Activated CD4-positive, alpha-beta T cell treated with anti-CD3 and anti-CD28 coated beads, Interleukin-2, amount 10 ng/mL, durations not matched to agents 24 days and 14 days (primary cell): ENCODE data around the gene NODAL. TPM values are rescaled to one million over a fixed set of nuclear protein-coding genes. Genes with fewer than 3 reads are reported as not detected.

ENCODE experiments used
- DNase-seq: peaks from one replicate; pipeline ENCODE4 v3.0.0; 2022
- H3K27ac Mint-ChIP-seq: one replicate; pipeline ENCODE4 v1.8.0; 2022; ENCODE audit warnings: mild to moderate bottlenecking, mixed read lengths
- H3K27me3 Mint-ChIP-seq: one replicate; pipeline ENCODE4 v1.8.0; 2022; ENCODE audit warnings: mixed read lengths
- H3K36me3 Mint-ChIP-seq: one replicate; pipeline ENCODE4 v1.8.0; 2022; ENCODE audit warnings: low read depth, mild to moderate bottlenecking, mixed read lengths
- H3K4me1 Mint-ChIP-seq: one replicate; pipeline ENCODE4 v1.8.0; 2021; ENCODE audit warnings: mixed read lengths
- H3K4me3 Mint-ChIP-seq: one replicate; pipeline ENCODE4 v1.8.0; 2022; ENCODE audit warnings: mild to moderate bottlenecking, moderate library complexity, mixed read lengths
- H3K9me3 Mint-ChIP-seq: one replicate; pipeline ENCODE4 v1.8.0; 2021; ENCODE audit warnings: mixed read lengths
- intact Hi-C: fragments of 100-400 bp; cut with micrococcal nuclease; formaldehyde crosslinking; loops from one replicate; pipeline ENCODE4 v1.15.1; 2023
- total RNA-seq: library from RNA; stranded (reverse); gene quantifications from 2 replicates; pipeline ENCODE4 v1.2.3, GENCODE V29; 2022

The NODAL gene
- total RNA-seq, 1 donor from 2014 or later = not detected

DNA sequence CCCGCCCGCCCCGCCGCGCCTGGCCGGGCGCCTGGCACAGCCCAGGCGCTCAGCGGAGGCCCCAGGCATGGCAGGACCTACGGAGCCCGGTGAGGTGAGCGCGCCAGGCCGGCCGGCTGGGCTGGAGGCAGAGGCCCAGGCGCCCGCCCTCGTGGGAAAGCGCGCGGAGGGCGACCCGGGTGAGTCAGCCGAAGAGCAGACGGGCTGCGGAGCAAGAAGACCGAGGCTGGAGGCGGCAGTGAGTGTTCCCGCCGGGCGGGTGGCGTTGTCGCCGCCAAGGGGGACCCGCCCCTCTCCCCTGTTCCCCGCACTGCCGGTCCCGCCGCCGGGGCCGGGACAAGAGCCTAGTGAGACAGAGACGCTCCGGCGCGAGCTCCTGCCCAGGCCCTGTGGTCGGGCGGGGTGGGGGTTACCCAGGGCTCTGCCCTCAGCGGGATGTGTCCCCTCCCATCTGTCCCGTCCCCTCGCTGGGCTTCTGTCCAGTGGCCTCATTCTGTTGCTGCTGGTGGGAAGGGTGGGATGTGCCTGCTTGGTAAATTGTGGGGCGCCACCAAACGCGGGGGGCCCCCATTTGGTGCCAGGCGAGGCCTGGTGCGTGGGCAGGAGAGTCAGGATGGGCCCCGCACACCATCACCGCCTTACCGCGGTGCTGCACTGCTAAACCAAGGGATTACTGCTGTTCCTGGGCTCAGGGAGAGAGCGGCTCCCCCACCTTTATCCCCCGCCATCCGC lies 17.0 kb upstream of the NODAL start:
- no peak overlapping the region for H3K27ac Mint-ChIP-seq
- DNase-seq = peak; percentile 67
- intact Hi-C loops = no loop called here

DNA sequence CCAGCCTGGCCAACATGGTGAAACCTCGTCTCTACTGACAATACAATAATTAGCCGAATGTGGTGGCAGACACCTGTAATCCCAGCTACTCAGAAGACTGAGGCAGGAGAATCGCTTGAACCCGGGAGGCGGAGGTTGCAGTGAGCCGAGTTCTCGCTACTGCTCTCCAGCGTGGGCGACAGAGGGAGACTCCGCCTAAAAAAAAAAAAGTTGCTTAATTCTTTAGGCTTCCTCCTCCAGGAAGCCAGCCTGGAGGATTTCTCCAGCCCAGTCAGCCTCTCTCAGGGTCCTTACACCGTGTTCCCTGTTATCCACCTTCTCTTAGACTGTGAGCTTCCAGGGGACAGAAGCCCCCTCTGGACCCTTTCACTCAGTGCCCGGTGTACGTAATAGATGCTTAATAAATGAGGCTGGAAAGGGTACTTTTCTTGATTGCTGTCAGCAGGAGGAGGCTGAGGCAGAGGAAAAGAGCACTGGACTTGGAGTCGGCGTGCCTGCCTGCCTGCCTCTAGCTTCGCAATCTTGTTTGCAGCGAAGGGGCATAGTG lies 16.4 kb upstream of the NODAL start:
- intact Hi-C loops = no loop called here
- no peak overlapping the region for H3K4me3 Mint-ChIP-seq

More for the DNA sequence above, 17.0 kb upstream of the NODAL start:
- Mint-ChIP-seq H3K9me3 (no peaks in the 10 kb centered on the region), H3K27me3 (peaks cover 53% of the 10 kb centered on the region), H3K4me1 (no peaks in the 10 kb centered on the region), H3K4me3 (peak overlapping the region; percentile 26), H3K36me3 (no peaks in the 10 kb centered on the region)

DNA sequence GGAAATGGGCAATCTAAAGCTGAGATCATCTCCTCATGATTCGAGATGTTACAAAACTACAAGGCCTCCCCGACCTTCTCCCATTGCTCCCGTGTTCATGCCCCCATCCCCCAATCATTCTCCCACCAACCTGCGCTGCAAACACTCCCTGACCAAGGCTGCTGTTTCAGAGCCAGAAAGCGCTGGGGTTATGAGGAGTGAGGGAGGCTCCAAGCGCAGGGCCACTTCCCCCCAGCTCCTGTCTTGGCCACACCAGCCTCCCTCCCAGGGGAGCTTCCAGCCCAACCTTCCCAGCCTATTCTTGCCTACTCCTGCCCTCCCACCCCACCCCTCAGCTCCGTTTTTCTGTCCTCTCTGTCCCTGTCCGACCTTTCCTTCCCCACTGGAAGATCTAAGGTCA lies 14.7 kb upstream of the NODAL start:
- Mint-ChIP-seq H3K36me3 (no peaks in the 10 kb centered on the region), H3K27ac (no peak overlapping the region), H3K4me1 (no peaks in the 10 kb centered on the region), H3K9me3 (no peaks in the 10 kb centered on the region), H3K27me3 (peaks cover 49% of the 10 kb centered on the region), H3K4me3 (no peak overlapping the region)
- no peak for DNase-seq
- intact Hi-C loops = no loop called here

More for the DNA sequence above, 16.4 kb upstream of the NODAL start:
- H3K27me3 Mint-ChIP-seq = peaks cover 52% of the 10 kb centered on the region
- no peaks in the 10 kb centered on the region for H3K36me3 Mint-ChIP-seq
- no peak for DNase-seq
- no peaks in the 10 kb centered on the region for H3K9me3 Mint-ChIP-seq
- H3K4me1 Mint-ChIP-seq = no peaks in the 10 kb centered on the region
- H3K27ac Mint-ChIP-seq = no peak overlapping the region

DNA sequence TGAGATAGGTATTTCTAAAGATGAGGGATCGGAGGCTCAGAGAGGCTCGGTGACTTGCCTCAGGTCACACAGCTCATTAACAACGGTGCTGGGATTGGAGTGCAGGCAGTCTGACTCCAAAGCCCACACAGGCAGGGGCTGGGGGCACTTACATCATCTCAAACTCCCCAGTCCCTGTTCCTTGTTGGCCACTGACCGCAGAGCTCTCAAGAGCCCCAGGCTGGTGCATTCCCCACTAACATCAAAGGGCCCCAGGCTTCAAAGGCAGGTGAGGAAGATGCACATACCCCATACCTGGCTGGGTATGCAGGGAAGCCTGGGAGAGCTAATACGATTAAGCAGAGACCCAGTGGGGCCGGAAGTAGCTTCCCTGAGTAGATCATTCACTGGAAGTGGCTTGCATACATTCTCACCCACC lies 13.7 kb upstream of the NODAL start:
- intact Hi-C loops = no loop called here

GRCh38 chr10:70448236-70448635 lies 6.8 kb upstream of the NODAL start:
- no peaks in the 10 kb centered on the region for H3K4me1 Mint-ChIP-seq
- intact Hi-C loops = no loop called here
- no peak overlapping the region for H3K27ac Mint-ChIP-seq
- H3K9me3 Mint-ChIP-seq = no peaks in the 10 kb centered on the region
- no peaks in the 10 kb centered on the region for H3K36me3 Mint-ChIP-seq
- H3K27me3 Mint-ChIP-seq = peaks cover 16% of the 10 kb centered on the region
- H3K4me3 Mint-ChIP-seq = no peak overlapping the region
- no peak for DNase-seq

More for the DNA sequence above, 13.7 kb upstream of the NODAL start:
- Mint-ChIP-seq H3K27me3 (peaks cover 42% of the 10 kb centered on the region), H3K9me3 (no peaks in the 10 kb centered on the region), H3K4me1 (no peaks in the 10 kb centered on the region), H3K36me3 (no peaks in the 10 kb centered on the region), H3K4me3 (no peak overlapping the region), H3K27ac (no peak overlapping the region)
- no peak for DNase-seq

GRCh38 chr10:70445718-70446657 lies 4.5 kb upstream of the NODAL start:
- Mint-ChIP-seq H3K36me3 (no peaks in the 10 kb centered on the region), H3K27ac (no peak overlapping the region)

GRCh38 chr10:70444744-70445143 lies 3.3 kb upstream of the NODAL start:
- Mint-ChIP-seq H3K27ac (no peak overlapping the region), H3K27me3 (peaks cover 44% of the 10 kb centered on the region), H3K4me3 (no peak overlapping the region), H3K9me3 (no peaks in the 10 kb centered on the region), H3K4me1 (peaks cover 6% of the 10 kb centered on the region), H3K36me3 (no peaks in the 10 kb centered on the region)
- intact Hi-C loops = no loop called here
- DNase-seq = no peak

More at GRCh38 chr10:70445718-70446657, 4.5 kb upstream of the NODAL start:
- no peak for DNase-seq
- Mint-ChIP-seq H3K4me3 (no peak overlapping the region), H3K9me3 (no peaks in the 10 kb centered on the region), H3K27me3 (peaks cover 34% of the 10 kb centered on the region), H3K4me1 (peaks cover under 1% of the 10 kb centered on the region)
- intact Hi-C loops = no loop called here

GRCh38 chr10:70442332-70442988 lies 979 bp upstream of the NODAL start:
- Mint-ChIP-seq H3K4me1 (peaks cover 6% of the 10 kb centered on the region), H3K36me3 (no peaks in the 10 kb centered on the region), H3K27me3 (peaks cover 57% of the 10 kb centered on the region), H3K27ac (no peak overlapping the region), H3K9me3 (no peaks in the 10 kb centered on the region), H3K4me3 (no peak overlapping the region)
- intact Hi-C loops = no loop called here
- DNase-seq = no peak

DNA sequence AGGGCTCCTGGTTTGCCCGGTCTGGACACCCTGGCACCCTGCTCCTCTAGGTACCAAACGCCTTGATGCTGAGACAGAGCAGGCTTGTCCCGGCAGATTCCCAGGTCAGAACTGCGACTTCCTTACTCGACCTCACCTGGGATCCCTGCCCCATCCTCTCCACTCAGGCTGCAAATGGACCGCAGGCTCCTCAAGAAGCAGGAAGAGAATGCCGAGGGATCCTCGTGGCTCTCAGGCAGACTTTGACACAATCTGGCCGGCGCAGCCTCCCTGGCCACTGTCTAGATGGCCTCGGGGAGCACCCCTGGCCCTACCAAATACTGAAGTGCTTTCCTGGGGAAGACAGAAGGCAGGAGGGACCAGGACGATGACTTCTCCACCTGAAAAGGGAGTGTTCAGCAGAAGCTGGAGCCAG lies 421 bp upstream of the NODAL start:
- Mint-ChIP-seq H3K27me3 (peaks cover 60% of the 10 kb centered on the region), H3K27ac (no peak overlapping the region), H3K4me1 (peaks cover 6% of the 10 kb centered on the region), H3K4me3 (no peak overlapping the region), H3K36me3 (no peaks in the 10 kb centered on the region), H3K9me3 (no peaks in the 10 kb centered on the region)
- intact Hi-C loops = no loop called here
- no peak for DNase-seq

GRCh38 chr10:70440296-70441160 lies 953 bp downstream of the NODAL start:
- peak overlapping the region; percentile 78 for H3K4me3 Mint-ChIP-seq
- no peaks in the 10 kb centered on the region for H3K36me3 Mint-ChIP-seq
- peak; percentile 69 for DNase-seq
- intact Hi-C loops = no loop called here
- peaks cover 6% of the 10 kb centered on the region for H3K4me1 Mint-ChIP-seq
- no peak overlapping the region for H3K27ac Mint-ChIP-seq
- peaks cover 63% of the 10 kb centered on the region for H3K27me3 Mint-ChIP-seq
- no peaks in the 10 kb centered on the region for H3K9me3 Mint-ChIP-seq

- intact Hi-C loops = no loop called here
- H3K9me3 Mint-ChIP-seq = no peaks in the 10 kb centered on the region
- H3K36me3 Mint-ChIP-seq = no peaks in the 10 kb centered on the region
- no peak overlapping the region for H3K4me3 Mint-ChIP-seq
- H3K27ac Mint-ChIP-seq = no peak overlapping the region
- H3K4me1 Mint-ChIP-seq = peaks cover 9% of the 10 kb centered on the region
- DNase-seq = no peak
- H3K27me3 Mint-ChIP-seq = peaks cover 51% of the 10 kb centered on the region
Measured at GRCh38 chr10:70437721-70438120, 3.8 kb downstream of the NODAL start.

GRCh38 chr10:70435241-70436085 lies 6.0 kb downstream of the NODAL start:
- no peak overlapping the region for H3K4me3 Mint-ChIP-seq
- peaks cover 3% of the 10 kb centered on the region for H3K36me3 Mint-ChIP-seq
- no peak overlapping the region for H3K27ac Mint-ChIP-seq
- H3K9me3 Mint-ChIP-seq = no peaks in the 10 kb centered on the region
- intact Hi-C loops = no loop called here
- DNase-seq = no peak
- H3K27me3 Mint-ChIP-seq = peaks cover 32% of the 10 kb centered on the region
- H3K4me1 Mint-ChIP-seq = peaks cover 12% of the 10 kb centered on the region
